Keratinocyte (primary cell): ENCODE measurements around the gene C2orf80. TPM values are rescaled to one million over a fixed set of nuclear protein-coding genes. Genes with fewer than 3 reads are reported as not detected.
"Not testable (repeated sequence)": the region's sequence is repeated elsewhere in the genome, so short reads cannot be mapped to it uniquely, and the experiment has no call there.

ENCODE experiments used
- DNase-seq: peaks from one replicate; pipeline ENCODE4 v3.0.0-alpha.2; 2011; ENCODE audit warnings: low read depth, missing footprints, low spot score
- FAIRE-seq: peaks from 2 replicates; lab custom pipeline; 2011; peaks lifted over from hg19 to GRCh38; lab: Jason Lieb, UNC
- H2AFZ ChIP-seq: 2 replicates; pipeline ENCODE4 v1.6.0; 2012; ENCODE audit warnings: low read length, control low read depth, inconsistent platforms; ENCODE audit not compliant: control insufficient read depth
- H3K27ac ChIP-seq: 2 replicates; pipeline ENCODE4 v1.5.1; 2011; ENCODE audit warnings: low read length; ENCODE audit not compliant: control insufficient read depth, insufficient read depth
- H3K27me3 ChIP-seq: 3 replicates; pipeline ENCODE4 v1.6.0; 2011; ENCODE audit warnings: low read length; ENCODE audit not compliant: control insufficient read depth, insufficient read depth; ENCODE audit errors: extremely low read depth
- H3K36me3 ChIP-seq, 2 experiments: 2 replicates in 1 of 2; 3 replicates in 1 of 2; pipeline ENCODE4 v1.5.1; 2011; ENCODE audit warnings: low read length in 2 of 2, mild to moderate bottlenecking in 1 of 2; ENCODE audit not compliant: control insufficient read depth in 2 of 2, insufficient read depth in 2 of 2; ENCODE audit errors: extremely low read depth in 1 of 2
- H3K4me1 ChIP-seq: 3 replicates; pipeline ENCODE4 v1.5.1; 2011; ENCODE audit warnings: low read length; ENCODE audit not compliant: control insufficient read depth, insufficient read depth; ENCODE audit errors: extremely low read depth
- H3K4me2 ChIP-seq: 3 replicates; pipeline ENCODE4 v1.6.0; 2011; ENCODE audit warnings: low read depth, low read length; ENCODE audit not compliant: control insufficient read depth, insufficient read depth; ENCODE audit errors: extremely low read depth
- H3K4me3 ChIP-seq, 3 experiments: fragments of 200-600 bp in 1 of 3; sonication (generic) in 1 of 3; 2 replicates in 2 of 3; 3 replicates in 1 of 3; pipeline ENCODE4 v1.5.1; 2011 to 2016; ENCODE audit warnings: low read length in 3 of 3, mild to moderate bottlenecking in 3 of 3, control low read depth in 2 of 3, inconsistent platforms in 1 of 3, low read depth in 1 of 3, mixed read lengths in 1 of 3, mixed run types in 1 of 3, moderate library complexity in 1 of 3; ENCODE audit not compliant: control insufficient read depth in 2 of 3, insufficient read depth in 2 of 3; ENCODE audit errors: extremely low read depth in 1 of 3
- H3K79me2 ChIP-seq: 2 replicates; pipeline ENCODE4 v1.6.0; 2012; ENCODE audit warnings: low read length; ENCODE audit not compliant: control insufficient read depth, insufficient read depth
- H3K9ac ChIP-seq: 3 replicates; pipeline ENCODE4 v1.6.0; 2011; ENCODE audit warnings: low read length; ENCODE audit not compliant: control insufficient read depth, insufficient read depth; ENCODE audit errors: extremely low read depth
- H3K9me1 ChIP-seq: 3 replicates; pipeline ENCODE4 v1.6.0; 2011; ENCODE audit warnings: low read length; ENCODE audit not compliant: control insufficient read depth, insufficient read depth; ENCODE audit errors: extremely low read depth
- H3K9me3 ChIP-seq: 2 replicates; pipeline ENCODE4 v1.5.1; 2012; ENCODE audit warnings: low read depth, low read length; ENCODE audit not compliant: control insufficient read depth
- H4K20me1 ChIP-seq: 3 replicates; pipeline ENCODE4 v1.6.0; 2011; ENCODE audit warnings: low read length; ENCODE audit not compliant: control insufficient read depth, insufficient read depth; ENCODE audit errors: extremely low read depth
- EZH2 ChIP-seq: IDR thresholded peaks from one replicate; pipeline ENCODE4 v1.6.1; 2012; ENCODE audit warnings: inconsistent platforms, mild to moderate bottlenecking, low read length, moderate library complexity
- dilution Hi-C: fragments of 300-500 bp; cut with MboI; formaldehyde crosslinking; loops from one replicate; pipeline ENCODE4 v1.7.0; 2020; ENCODE audit warnings: low sequenced_read_pairs; ENCODE audit not compliant: extremely low pct_ligation_motif_present
- polyA plus RNA-seq, 5 experiments: library from polyadenylated mRNA; depleted of rRNA in 3 of 5; stranded (reverse) in 3 of 5; stranded (forward) in 1 of 5; unstranded in 1 of 5; fragments of >200 nt; gene quantifications; 1 replicate in 1 of 5; 2 replicates in 3 of 5; 3 replicates in 1 of 5; pipeline versions ENCODE4 v1.2.1 to v1.2.3, GENCODE V29; 2011 to 2012; ENCODE audit warnings: missing spikeins in 2 of 5, low read depth in 1 of 5, low replicate concordance in 1 of 5
- TF ChIP-seq, protein P1 (sequence below), 3 experiments: IDR thresholded peaks in 1 of 3; conservative IDR thresholded peaks in 1 of 3; optimal IDR thresholded peaks in 1 of 3; 2 replicates in 2 of 3; 3 replicates in 1 of 3; pipeline versions ENCODE3 to v1.5.1; 2011; ENCODE audit warnings: low read length in 3 of 3, mild to moderate bottlenecking in 3 of 3, moderate library complexity in 2 of 3, control low read depth in 1 of 3, inconsistent platforms in 1 of 3; ENCODE audit not compliant: insufficient read depth in 2 of 3; ENCODE audit errors: extremely low read depth in 1 of 3

C2orf80 gene
- polyA plus RNA-seq, 1 donor (not counting 4 experiments of a cell fraction or from before 2014, with no cell fraction given) = not detected

- Histone ChIP-seq H3K27ac (no peak overlapping the region), H3K9me3 (no peaks in the 10 kb centered on the region), H3K27me3 (peaks cover 12% of the 10 kb centered on the region), H3K36me3 (no peaks in the 10 kb centered on the region), H4K20me1 (no peaks in the 10 kb centered on the region), H3K4me1 (no peaks in the 10 kb centered on the region), H3K9ac (no peak overlapping the region), H3K4me3 (no peak overlapping the region), H3K9me1 (no peaks in the 10 kb centered on the region), H3K4me2 (no peak overlapping the region), H3K79me2 (no peaks in the 10 kb centered on the region), H2AFZ (no peak overlapping the region)
- no peak for DNase-seq
- no peak for TF ChIP-seq EZH2
- TF ChIP-seq, protein P1, sequence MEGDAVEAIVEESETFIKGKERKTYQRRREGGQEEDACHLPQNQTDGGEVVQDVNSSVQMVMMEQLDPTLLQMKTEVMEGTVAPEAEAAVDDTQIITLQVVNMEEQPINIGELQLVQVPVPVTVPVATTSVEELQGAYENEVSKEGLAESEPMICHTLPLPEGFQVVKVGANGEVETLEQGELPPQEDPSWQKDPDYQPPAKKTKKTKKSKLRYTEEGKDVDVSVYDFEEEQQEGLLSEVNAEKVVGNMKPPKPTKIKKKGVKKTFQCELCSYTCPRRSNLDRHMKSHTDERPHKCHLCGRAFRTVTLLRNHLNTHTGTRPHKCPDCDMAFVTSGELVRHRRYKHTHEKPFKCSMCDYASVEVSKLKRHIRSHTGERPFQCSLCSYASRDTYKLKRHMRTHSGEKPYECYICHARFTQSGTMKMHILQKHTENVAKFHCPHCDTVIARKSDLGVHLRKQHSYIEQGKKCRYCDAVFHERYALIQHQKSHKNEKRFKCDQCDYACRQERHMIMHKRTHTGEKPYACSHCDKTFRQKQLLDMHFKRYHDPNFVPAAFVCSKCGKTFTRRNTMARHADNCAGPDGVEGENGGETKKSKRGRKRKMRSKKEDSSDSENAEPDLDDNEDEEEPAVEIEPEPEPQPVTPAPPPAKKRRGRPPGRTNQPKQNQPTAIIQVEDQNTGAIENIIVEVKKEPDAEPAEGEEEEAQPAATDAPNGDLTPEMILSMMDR (optimal IDR thresholded peaks at IDR 0.05 in 1 of 3, IDR thresholded peaks at IDR 0.05 in 1 of 3, conservative IDR thresholded peaks at IDR 0.05 in 1 of 3; ENCODE audit: extremely low read depth in 1 of 3, insufficient read depth in 2 of 3, low read length in 3 of 3) = no peak
- FAIRE-seq = no peak
- dilution Hi-C loops = no loop called here
Observed at GRCh38 chr2:208122248-208122647, 67.6 kb downstream of the C2orf80 start.

DNA sequence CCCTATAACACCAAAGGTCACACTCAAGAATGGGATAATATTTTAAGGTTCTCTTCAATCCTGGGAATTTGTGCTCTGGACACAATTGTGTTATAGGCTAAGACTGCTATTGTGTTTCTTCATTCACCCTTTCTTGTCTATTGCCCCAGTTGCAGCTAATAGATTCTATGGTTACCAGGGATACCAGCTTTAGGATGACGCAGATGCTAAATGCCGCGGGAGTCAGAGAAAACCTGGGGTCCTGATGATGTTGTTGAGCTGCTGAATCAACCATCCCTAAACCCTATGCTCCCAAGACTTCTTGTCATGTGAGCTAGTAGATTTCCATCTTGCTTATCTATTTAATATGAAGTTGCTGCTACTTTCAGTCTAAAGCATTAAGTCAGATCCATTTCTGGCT, 70.9 kb downstream of the C2orf80 start:
- H3K79me2 ChIP-seq = no peaks in the 10 kb centered on the region
- no peak overlapping the region for H3K4me2 ChIP-seq
- no peak for FAIRE-seq
- H4K20me1 ChIP-seq = no peaks in the 10 kb centered on the region
- H3K9me1 ChIP-seq = no peaks in the 10 kb centered on the region
- no peak overlapping the region for H3K27ac ChIP-seq
- H2AFZ ChIP-seq = no peak overlapping the region
- no peak overlapping the region for H3K4me3 ChIP-seq
- DNase-seq = no peak
- H3K27me3 ChIP-seq = peaks cover 4% of the 10 kb centered on the region
- H3K9me3 ChIP-seq = no peaks in the 10 kb centered on the region
- dilution Hi-C loops = no loop called here
- TF ChIP-seq, protein P1 (optimal IDR thresholded peaks at IDR 0.05 in 1 of 3, IDR thresholded peaks at IDR 0.05 in 1 of 3, conservative IDR thresholded peaks at IDR 0.05 in 1 of 3; ENCODE audit: extremely low read depth in 1 of 3, insufficient read depth in 2 of 3, low read length in 3 of 3) = no peak
- TF ChIP-seq EZH2 = no peak
- H3K36me3 ChIP-seq = no peaks in the 10 kb centered on the region
- H3K9ac ChIP-seq = no peak overlapping the region
- no peaks in the 10 kb centered on the region for H3K4me1 ChIP-seq

DNA sequence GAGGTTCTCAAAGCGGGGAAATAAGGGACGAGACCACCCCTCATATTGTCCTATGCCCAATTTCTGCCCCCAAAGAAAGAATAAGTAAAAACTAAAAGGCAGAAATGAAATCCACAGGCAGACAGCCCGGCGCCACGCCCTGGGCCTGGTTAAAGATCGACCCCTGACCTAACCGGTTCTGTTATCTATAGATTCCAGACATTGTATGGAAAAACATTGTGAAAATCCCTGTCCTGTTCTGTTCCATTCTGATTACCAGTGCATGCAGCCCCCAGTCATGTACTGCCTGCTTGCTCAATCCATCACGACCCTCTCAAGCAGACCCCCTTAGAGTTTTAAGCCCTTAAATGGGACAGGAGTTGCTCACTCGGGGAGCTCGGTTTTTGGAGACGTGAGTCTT, 72.4 kb downstream of the C2orf80 start:
- dilution Hi-C loops, H3K27ac ChIP-seq, H3K9me3 ChIP-seq: not testable (repeated sequence)

More for the DNA sequence above, 72.4 kb downstream of the C2orf80 start:
- H3K4me1 ChIP-seq, FAIRE-seq, H4K20me1 ChIP-seq, H3K9ac ChIP-seq, H3K4me3 ChIP-seq, H3K9me1 ChIP-seq, H3K27me3 ChIP-seq, DNase-seq, H3K36me3 ChIP-seq, H3K79me2 ChIP-seq, H3K4me2 ChIP-seq, H2AFZ ChIP-seq: not testable (repeated sequence)
